Mononuclear cell (primary cell): Measurements from ENCODE around the gene UNC13B. TPM values are rescaled to one million over a fixed set of nuclear protein-coding genes. Genes with fewer than 3 reads are reported as not detected.
"Not testable (repeated sequence)": the region's sequence is repeated elsewhere in the genome, so short reads cannot be mapped to it uniquely, and the experiment has no call there.

Experiments used
- H3K27me3 ChIP-seq: 2 replicates; pipeline ENCODE4 v1.6.0; 2011; ENCODE audit warnings: low read length, control low read depth; ENCODE audit not compliant: insufficient read depth
- H3K4me1 ChIP-seq: 2 replicates; pipeline ENCODE4 v1.5.1; 2011; ENCODE audit warnings: mild to moderate bottlenecking, low read length, control low read depth; ENCODE audit not compliant: insufficient read depth
- H3K4me3 ChIP-seq: 2 replicates; pipeline ENCODE4 v1.5.1; 2011; ENCODE audit warnings: mild to moderate bottlenecking, low read length, moderate library complexity
- H3K9me3 ChIP-seq: 2 replicates; pipeline ENCODE4 v1.5.1; 2011; ENCODE audit warnings: low read depth, mild to moderate bottlenecking, control low read depth, low read length
- total RNA-seq: library from RNA; depleted of rRNA; stranded (reverse); fragments of >200 nt; gene quantifications from one replicate; pipeline ENCODE4 v1.2.3, GENCODE V29; 2012

The UNC13B gene
- total RNA-seq, 1 donor, result 0.31 TPM

GRCh38 chr9:35229066-35229778 lies 67.4 kb downstream of the UNC13B start:
- Histone ChIP-seq H3K9me3 (no peaks in the 10 kb centered on the region), H3K4me1 (no peaks in the 10 kb centered on the region), H3K27me3 (no peaks in the 10 kb centered on the region), H3K4me3 (no peak overlapping the region)

DNA sequence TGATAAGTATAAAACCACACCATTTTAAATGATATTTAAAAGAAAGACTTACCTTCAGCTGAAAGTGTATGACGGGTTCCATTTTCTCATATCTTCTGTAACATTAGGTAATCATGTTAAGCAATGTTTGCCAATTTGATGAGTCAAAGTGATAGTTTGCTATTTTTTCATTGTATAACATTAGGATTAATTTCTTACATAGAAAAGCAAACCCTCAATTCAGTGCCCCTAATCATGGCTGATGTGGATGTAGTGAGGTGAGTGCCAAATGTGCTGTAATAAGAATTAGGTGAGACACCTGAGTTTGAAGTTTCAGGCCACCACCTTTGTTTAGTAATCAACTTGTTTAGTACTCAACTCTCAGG lies 68.0 kb downstream of the UNC13B start:
- no peaks in the 10 kb centered on the region for H3K27me3 ChIP-seq
- no peaks in the 10 kb centered on the region for H3K9me3 ChIP-seq
- no peak overlapping the region for H3K4me3 ChIP-seq
- H3K4me1 ChIP-seq, result no peaks in the 10 kb centered on the region

- Histone ChIP-seq H3K27me3 (no peaks in the 10 kb centered on the region), H3K9me3 (no peaks in the 10 kb centered on the region), H3K4me1 (no peaks in the 10 kb centered on the region), H3K4me3 (no peak overlapping the region)
These were observed 71.2 kb downstream of the UNC13B start for GRCh38 chr9:35232867-35233544.

GRCh38 chr9:35236692-35237091 lies 74.9 kb downstream of the UNC13B start:
- no peaks in the 10 kb centered on the region for H3K9me3 ChIP-seq
- no peaks in the 10 kb centered on the region for H3K27me3 ChIP-seq
- H3K4me3 ChIP-seq, result no peak overlapping the region
- no peaks in the 10 kb centered on the region for H3K4me1 ChIP-seq

DNA sequence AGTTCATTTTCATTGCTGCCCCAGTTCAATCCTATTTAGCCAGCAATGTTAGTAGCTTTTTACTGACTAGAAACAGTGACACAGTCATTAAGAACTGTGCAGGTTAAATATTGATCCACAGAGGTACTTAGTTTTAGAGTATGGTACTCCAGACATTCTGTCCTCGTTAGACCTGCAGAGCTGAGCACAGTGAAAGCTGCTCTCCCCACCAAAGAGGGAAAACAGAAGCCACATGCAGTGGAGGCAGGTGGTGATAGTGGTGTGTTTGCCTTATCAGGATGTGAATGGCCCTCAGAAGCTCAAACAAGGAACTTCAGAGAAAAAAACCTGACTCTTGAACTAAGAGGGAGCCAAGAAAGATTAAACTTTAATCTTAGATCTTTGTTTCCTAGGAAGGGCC lies 75.5 kb downstream of the UNC13B start:
- Histone ChIP-seq H3K27me3 (no peaks in the 10 kb centered on the region), H3K4me3 (no peak overlapping the region), H3K9me3 (no peaks in the 10 kb centered on the region), H3K4me1 (no peaks in the 10 kb centered on the region)

- H3K9me3 ChIP-seq, H3K27me3 ChIP-seq, H3K4me1 ChIP-seq, H3K4me3 ChIP-seq: not testable (repeated sequence)
These were observed 84.1 kb downstream of the UNC13B start for GRCh38 chr9:35245945-35246344.

DNA sequence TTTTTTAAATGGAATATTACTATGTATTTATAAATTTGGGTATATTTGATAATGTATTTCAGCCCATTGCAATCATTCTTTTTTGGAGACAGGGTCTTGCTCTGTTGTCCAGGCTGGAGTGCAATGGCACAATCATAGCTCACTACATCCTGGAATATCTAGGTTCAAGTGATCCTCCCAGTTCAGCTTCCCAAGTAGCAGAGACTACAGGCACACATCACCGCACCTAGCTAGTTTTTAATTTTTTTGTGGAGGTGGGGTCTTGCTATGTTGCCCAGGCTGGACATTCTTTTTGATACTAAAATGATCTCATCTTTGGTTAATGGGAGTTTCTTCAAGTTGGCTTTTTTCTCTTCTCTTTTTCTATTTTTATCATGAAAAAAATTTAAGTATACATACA lies 91.3 kb downstream of the UNC13B start:
- H3K4me3 ChIP-seq, result no peak overlapping the region
- H3K4me1 ChIP-seq, result no peaks in the 10 kb centered on the region
- no peaks in the 10 kb centered on the region for H3K9me3 ChIP-seq
- no peaks in the 10 kb centered on the region for H3K27me3 ChIP-seq

DNA sequence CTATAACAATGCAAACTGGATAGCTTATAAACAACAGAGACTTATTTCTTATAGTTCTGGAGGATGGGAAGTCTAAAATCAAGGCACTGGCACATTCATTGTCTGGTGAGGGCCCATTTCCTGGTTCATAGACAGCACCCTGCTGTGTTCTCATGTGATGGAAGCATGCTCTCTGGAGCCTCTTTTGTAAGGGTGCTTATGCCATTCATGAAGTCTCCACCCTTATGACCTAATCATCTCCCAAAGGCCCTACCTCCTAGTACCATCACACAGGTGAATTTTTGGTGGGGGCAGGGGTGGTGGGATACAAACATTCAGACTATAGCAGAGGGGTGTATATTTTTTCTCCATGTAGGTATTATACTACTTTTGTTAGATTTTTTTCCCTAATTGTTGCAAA lies 92.4 kb downstream of the UNC13B start:
- Histone ChIP-seq H3K4me3 (no peak overlapping the region), H3K27me3 (no peaks in the 10 kb centered on the region), H3K4me1 (no peaks in the 10 kb centered on the region)

GRCh38 chr9:35254984-35255857 lies 93.4 kb downstream of the UNC13B start:
- Histone ChIP-seq H3K27me3 (no peaks in the 10 kb centered on the region), H3K4me3 (no peak overlapping the region), H3K9me3 (no peaks in the 10 kb centered on the region), H3K4me1 (no peaks in the 10 kb centered on the region)

More for the DNA sequence above, 92.4 kb downstream of the UNC13B start:
- no peaks in the 10 kb centered on the region for H3K9me3 ChIP-seq

- Histone ChIP-seq H3K4me1 (no peaks in the 10 kb centered on the region), H3K4me3 (no peak overlapping the region), H3K27me3 (no peaks in the 10 kb centered on the region), H3K9me3 (no peaks in the 10 kb centered on the region)
These were observed 96.3 kb downstream of the UNC13B start for GRCh38 chr9:35257986-35258659.

DNA sequence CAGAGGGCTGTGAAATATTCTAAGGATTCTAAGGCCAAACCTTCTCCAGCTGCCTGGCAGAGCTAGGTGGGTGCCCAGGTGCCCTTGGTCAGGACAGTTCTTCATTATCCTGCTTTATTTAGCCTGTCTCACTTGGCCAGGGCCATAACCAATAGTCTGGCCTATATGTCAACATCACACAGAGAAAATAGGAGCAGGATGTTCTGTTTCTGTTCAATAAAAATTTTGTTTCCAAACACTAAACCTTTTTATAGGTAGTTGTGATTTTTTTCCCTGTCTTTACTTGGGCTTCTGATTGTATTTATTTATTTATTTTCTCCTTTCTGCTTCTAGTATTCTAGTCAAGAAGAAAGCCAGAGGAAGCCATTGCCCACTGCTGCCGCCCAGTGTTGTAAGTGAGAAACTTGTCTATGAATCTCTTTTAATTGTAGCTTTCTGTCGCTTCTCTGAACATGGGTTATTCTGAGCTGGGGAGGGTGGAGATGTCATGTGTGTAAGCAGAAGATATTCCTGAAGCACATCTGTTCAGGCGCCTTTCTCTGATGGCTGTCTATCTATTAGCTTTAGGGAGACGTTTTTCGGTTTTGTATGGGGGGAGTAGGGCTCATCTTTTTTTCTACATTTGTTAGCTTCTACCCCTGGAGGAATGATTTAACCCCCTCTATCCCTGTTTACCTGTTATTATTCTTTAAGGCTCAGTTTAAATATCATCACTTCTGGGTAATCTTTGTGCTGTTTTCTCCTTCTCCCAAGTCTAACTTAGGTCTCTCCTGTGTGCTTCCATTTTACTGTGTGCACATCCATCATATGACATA lies 97.1 kb downstream of the UNC13B start:
- Histone ChIP-seq H3K4me3 (no peak overlapping the region), H3K4me1 (no peaks in the 10 kb centered on the region), H3K27me3 (no peaks in the 10 kb centered on the region), H3K9me3 (no peaks in the 10 kb centered on the region)

- no peak overlapping the region for H3K4me3 ChIP-seq
These were observed 98.4 kb downstream of the UNC13B start for GRCh38 chr9:35260186-35260585.

GRCh38 chr9:35262064-35262463 lies 100.3 kb downstream of the UNC13B start:
- no peaks in the 10 kb centered on the region for H3K4me1 ChIP-seq
- no peaks in the 10 kb centered on the region for H3K27me3 ChIP-seq
- H3K4me3 ChIP-seq, result no peak overlapping the region
- H3K9me3 ChIP-seq, result no peaks in the 10 kb centered on the region

More at GRCh38 chr9:35260186-35260585, 98.4 kb downstream of the UNC13B start:
- no peaks in the 10 kb centered on the region for H3K4me1 ChIP-seq
- H3K27me3 ChIP-seq, result no peaks in the 10 kb centered on the region
- no peaks in the 10 kb centered on the region for H3K9me3 ChIP-seq

DNA sequence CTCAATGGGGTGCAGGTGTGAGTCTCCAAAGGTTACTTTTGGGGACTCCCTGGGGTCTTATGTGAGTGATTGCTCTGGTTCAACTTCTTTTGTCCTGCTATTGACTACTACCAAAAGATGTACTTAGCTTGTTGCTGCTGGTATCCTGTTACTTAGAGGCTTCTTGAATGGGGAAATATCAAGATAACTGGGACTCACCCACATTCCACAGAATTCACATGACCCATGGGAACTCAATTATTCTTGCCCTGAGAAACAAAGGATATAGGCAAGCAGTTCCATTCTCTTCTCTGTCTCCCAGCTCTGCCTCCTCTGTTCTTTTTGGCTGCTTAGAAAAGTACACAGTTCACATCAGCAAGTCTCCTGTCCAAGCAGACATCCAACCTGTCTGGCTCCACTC lies 105.9 kb downstream of the UNC13B start:
- peaks cover 4% of the 10 kb centered on the region for H3K27me3 ChIP-seq
- no peaks in the 10 kb centered on the region for H3K9me3 ChIP-seq
- H3K4me1 ChIP-seq, result no peaks in the 10 kb centered on the region
- no peak overlapping the region for H3K4me3 ChIP-seq
